ENCODE measurements around the gene KRT5.
"Not testable (repeated sequence)": the region's sequence is repeated elsewhere in the genome, so short reads cannot be mapped to it uniquely, and the experiment has no call there.

The KRT5 gene

GRCh38 chr12:52487744-52488443, 32.3 kb downstream of the KRT5 start:
- not testable (repeated sequence) for H3K9me3 ChIP-seq (ENCODE audit: control insufficient read depth, low read length); H3K4me1 ChIP-seq (ENCODE audit: control insufficient read depth, insufficient read depth, low read length); H3K27me3 ChIP-seq (ENCODE audit: control insufficient read depth, insufficient read depth, low read length); H3K4me3 ChIP-seq (ENCODE audit: low read length); H3K36me3 ChIP-seq (ENCODE audit: control insufficient read depth, insufficient read depth, low read length); H3K9ac ChIP-seq (ENCODE audit: low read length)

- H3K9ac ChIP-seq (ENCODE audit: low read length), result no peak overlapping the region
- H3K4me3 ChIP-seq (ENCODE audit: low read length), result no peak overlapping the region
- H3K36me3 ChIP-seq (ENCODE audit: control insufficient read depth, insufficient read depth, low read length), result no peaks in the 10 kb centered on the region
These were observed 33.0 kb downstream of the KRT5 start for GRCh38 chr12:52487211-52487610.

GRCh38 chr12:52486166-52487105, 33.8 kb downstream of the KRT5 start:
- H3K27me3 ChIP-seq (ENCODE audit: control insufficient read depth, insufficient read depth, low read length), result no peaks in the 10 kb centered on the region
- no peaks in the 10 kb centered on the region for H3K36me3 ChIP-seq (ENCODE audit: control insufficient read depth, insufficient read depth, low read length)

More at GRCh38 chr12:52487211-52487610, 33.0 kb downstream of the KRT5 start:
- Histone ChIP-seq H3K9me3 (ENCODE audit: control insufficient read depth, low read length) (no peaks in the 10 kb centered on the region), H3K27me3 (ENCODE audit: control insufficient read depth, insufficient read depth, low read length) (no peaks in the 10 kb centered on the region), H3K4me1 (ENCODE audit: control insufficient read depth, insufficient read depth, low read length) (no peaks in the 10 kb centered on the region)

GRCh38 chr12:52480073-52480472, 40.1 kb downstream of the KRT5 start:
- Histone ChIP-seq H3K9me3 (ENCODE audit: control insufficient read depth, low read length) (no peaks in the 10 kb centered on the region), H3K4me1 (ENCODE audit: control insufficient read depth, insufficient read depth, low read length) (no peaks in the 10 kb centered on the region), H3K36me3 (ENCODE audit: control insufficient read depth, insufficient read depth, low read length) (no peaks in the 10 kb centered on the region), H3K4me3 (ENCODE audit: low read length) (no peak overlapping the region), H3K27me3 (ENCODE audit: control insufficient read depth, insufficient read depth, low read length) (no peaks in the 10 kb centered on the region), H3K9ac (ENCODE audit: low read length) (no peak overlapping the region)

More at GRCh38 chr12:52486166-52487105, 33.8 kb downstream of the KRT5 start:
- Histone ChIP-seq H3K9me3 (ENCODE audit: control insufficient read depth, low read length) (no peaks in the 10 kb centered on the region), H3K4me1 (ENCODE audit: control insufficient read depth, insufficient read depth, low read length) (no peaks in the 10 kb centered on the region), H3K4me3 (ENCODE audit: low read length) (no peak overlapping the region), H3K9ac (ENCODE audit: low read length) (no peak overlapping the region)

- no peaks in the 10 kb centered on the region for H3K4me1 ChIP-seq (ENCODE audit: control insufficient read depth, insufficient read depth, low read length)
- no peaks in the 10 kb centered on the region for H3K36me3 ChIP-seq (ENCODE audit: control insufficient read depth, insufficient read depth, low read length)
- no peaks in the 10 kb centered on the region for H3K27me3 ChIP-seq (ENCODE audit: control insufficient read depth, insufficient read depth, low read length)
- no peak overlapping the region for H3K9ac ChIP-seq (ENCODE audit: low read length)
- no peaks in the 10 kb centered on the region for H3K9me3 ChIP-seq (ENCODE audit: control insufficient read depth, low read length)
- no peak overlapping the region for H3K4me3 ChIP-seq (ENCODE audit: low read length)
These were observed 42.5 kb downstream of the KRT5 start for GRCh38 chr12:52477651-52478050.

- no peak overlapping the region for H3K4me3 ChIP-seq (ENCODE audit: low read length)
- H3K9me3 ChIP-seq (ENCODE audit: control insufficient read depth, low read length), result no peaks in the 10 kb centered on the region
- H3K27me3 ChIP-seq (ENCODE audit: control insufficient read depth, insufficient read depth, low read length), result no peaks in the 10 kb centered on the region
- no peak overlapping the region for H3K9ac ChIP-seq (ENCODE audit: low read length)
- no peaks in the 10 kb centered on the region for H3K36me3 ChIP-seq (ENCODE audit: control insufficient read depth, insufficient read depth, low read length)
- no peaks in the 10 kb centered on the region for H3K4me1 ChIP-seq (ENCODE audit: control insufficient read depth, insufficient read depth, low read length)
These were observed 46.0 kb downstream of the KRT5 start for GRCh38 chr12:52474212-52474611.

GRCh38 chr12:52473768-52474167, 46.4 kb downstream of the KRT5 start, which contains the start of gene KRT6C:
KRT6C (minus strand) TSS chr12:52473805; CDS start chr12:52473737, 68 bp downstream.
- no peaks in the 10 kb centered on the region for H3K27me3 ChIP-seq (ENCODE audit: control insufficient read depth, insufficient read depth, low read length)
- no peak within 1 kb of the TSS for H3K9ac ChIP-seq (ENCODE audit: low read length)
- H3K4me3 ChIP-seq (ENCODE audit: low read length), result no peak within 1 kb of the TSS
- no peaks in the 10 kb centered on the region for H3K4me1 ChIP-seq (ENCODE audit: control insufficient read depth, insufficient read depth, low read length)
- H3K36me3 ChIP-seq (ENCODE audit: control insufficient read depth, insufficient read depth, low read length), result no peaks in the 10 kb centered on the region
- no peaks in the 10 kb centered on the region for H3K9me3 ChIP-seq (ENCODE audit: control insufficient read depth, low read length)

GRCh38 chr12:52469853-52470252, 50.3 kb downstream of the KRT5 start:
- Histone ChIP-seq H3K36me3 (ENCODE audit: control insufficient read depth, insufficient read depth, low read length) (no peaks in the 10 kb centered on the region), H3K9me3 (ENCODE audit: control insufficient read depth, low read length) (no peaks in the 10 kb centered on the region), H3K27me3 (ENCODE audit: control insufficient read depth, insufficient read depth, low read length) (no peaks in the 10 kb centered on the region), H3K4me3 (ENCODE audit: low read length) (no peak overlapping the region), H3K4me1 (ENCODE audit: control insufficient read depth, insufficient read depth, low read length) (no peaks in the 10 kb centered on the region), H3K9ac (ENCODE audit: low read length) (no peak overlapping the region)

GRCh38 chr12:52464897-52465296, 55.3 kb downstream of the KRT5 start:
- H3K9ac ChIP-seq (ENCODE audit: low read length), result no peak overlapping the region
- H3K4me1 ChIP-seq (ENCODE audit: control insufficient read depth, insufficient read depth, low read length), result no peaks in the 10 kb centered on the region

More at GRCh38 chr12:52464897-52465296, 55.3 kb downstream of the KRT5 start:
- H3K36me3 ChIP-seq (ENCODE audit: control insufficient read depth, insufficient read depth, low read length), result no peaks in the 10 kb centered on the region
- H3K9me3 ChIP-seq (ENCODE audit: control insufficient read depth, low read length), result no peaks in the 10 kb centered on the region
- H3K4me3 ChIP-seq (ENCODE audit: low read length), result no peak overlapping the region
- no peaks in the 10 kb centered on the region for H3K27me3 ChIP-seq (ENCODE audit: control insufficient read depth, insufficient read depth, low read length)

Measured in mucosa of stomach (tissue), 1 donor.